Upper lobe of left lung (tissue), 4 donors: ENCODE results near the gene CUX1.

ENCODE experiments used
- EP300 ChIP-seq, 4 donors: sonication (generic); formaldehyde crosslinking; IDR thresholded peaks; one replicate each; pipeline ENCODE4 v1.5.1; 2017; ENCODE audit warnings: antibody characterized with exemption in 4 of 4, control low read depth in 2 of 4
- TF ChIP-seq, protein P1 (sequence below), 6 experiments: fragments of 450-650 bp in 4 of 6; fragments of 200-600 bp in 2 of 6; sonication (generic) in 2 of 6; IDR thresholded peaks; one replicate each; pipeline ENCODE4 v1.5.1; 2016 to 2019; ENCODE audit warnings: antibody characterized with exemption in 6 of 6

- no peak for TF ChIP-seq EP300 (IDR thresholded peaks at IDR 0.05)
- TF ChIP-seq, protein P1, sequence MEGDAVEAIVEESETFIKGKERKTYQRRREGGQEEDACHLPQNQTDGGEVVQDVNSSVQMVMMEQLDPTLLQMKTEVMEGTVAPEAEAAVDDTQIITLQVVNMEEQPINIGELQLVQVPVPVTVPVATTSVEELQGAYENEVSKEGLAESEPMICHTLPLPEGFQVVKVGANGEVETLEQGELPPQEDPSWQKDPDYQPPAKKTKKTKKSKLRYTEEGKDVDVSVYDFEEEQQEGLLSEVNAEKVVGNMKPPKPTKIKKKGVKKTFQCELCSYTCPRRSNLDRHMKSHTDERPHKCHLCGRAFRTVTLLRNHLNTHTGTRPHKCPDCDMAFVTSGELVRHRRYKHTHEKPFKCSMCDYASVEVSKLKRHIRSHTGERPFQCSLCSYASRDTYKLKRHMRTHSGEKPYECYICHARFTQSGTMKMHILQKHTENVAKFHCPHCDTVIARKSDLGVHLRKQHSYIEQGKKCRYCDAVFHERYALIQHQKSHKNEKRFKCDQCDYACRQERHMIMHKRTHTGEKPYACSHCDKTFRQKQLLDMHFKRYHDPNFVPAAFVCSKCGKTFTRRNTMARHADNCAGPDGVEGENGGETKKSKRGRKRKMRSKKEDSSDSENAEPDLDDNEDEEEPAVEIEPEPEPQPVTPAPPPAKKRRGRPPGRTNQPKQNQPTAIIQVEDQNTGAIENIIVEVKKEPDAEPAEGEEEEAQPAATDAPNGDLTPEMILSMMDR (IDR thresholded peaks at IDR 0.05) = no peak
These were observed 405.8 kb downstream of the CUX1 start for GRCh38 chr7:102223184-102223583.
